ENCODE measurements around the gene NOTCH2. TPM values are rescaled to one million over a fixed set of nuclear protein-coding genes. Genes with fewer than 3 reads are reported as not detected.
"Not testable (repeated sequence)": the region's sequence is repeated elsewhere in the genome, so short reads cannot be mapped to it uniquely, and the experiment has no call there.

The NOTCH2 gene
- total and polyA plus RNA-seq, 2 experiments from 2014 or later, result 42.2 to 85.8 TPM

- Histone ChIP-seq H3K27ac (no peak overlapping the region), H3K36me3 (replicated peaks; ENCODE audit: insufficient read depth, low read depth) (no peaks in the 10 kb centered on the region), H4K20me1 (ENCODE audit: insufficient read depth, poor library complexity, severe bottlenecking) (peaks cover 6% of the 10 kb centered on the region), H2AFZ (no peak overlapping the region), H3K9me3 (ENCODE audit: low read depth) (no peaks in the 10 kb centered on the region), H3K4me3 (no peak overlapping the region), H3K9me2 (replicated peaks; ENCODE audit: insufficient read depth) (no peaks in the 10 kb centered on the region), H3K27me3 (no peaks in the 10 kb centered on the region), H3K4me2 (no peak overlapping the region), H3K79me2 (peaks cover 20% of the 10 kb centered on the region), H3K4me1 (ENCODE audit: insufficient read depth) (no peaks in the 10 kb centered on the region)
- no peak for DNase-seq (ENCODE audit: low spot score)
- TF ChIP-seq EZH2 (IDR thresholded peaks at IDR 0.05; ENCODE audit: borderline replicate concordance) (no peak), EZH2phosphoT487 (IDR thresholded peaks at IDR 0.05; ENCODE audit: low read depth, severe bottlenecking, unreplicated experiment) (no peak), CTCF (IDR thresholded peaks at IDR 0.05; ENCODE audit: poor library complexity) (no peak)
- 93% methylated on average over 5 of the region's 5 CpGs for WGBS (ENCODE audit: low lambda C conversion rate, missing lambda C conversion rate)
Observed at GRCh38 chr1:119981496-119981895, 88.0 kb downstream of the NOTCH2 start.

GRCh38 chr1:119978018-119978505 is 91.4 kb downstream of the NOTCH2 start:
- 93% methylated on average over 4 of the region's 4 CpGs for WGBS (ENCODE audit: low lambda C conversion rate, missing lambda C conversion rate)
- Histone ChIP-seq H3K9me2 (replicated peaks; ENCODE audit: insufficient read depth) (no peaks in the 10 kb centered on the region), H3K27me3 (no peaks in the 10 kb centered on the region), H3K36me3 (replicated peaks; ENCODE audit: insufficient read depth, low read depth) (no peaks in the 10 kb centered on the region), H3K9me3 (ENCODE audit: low read depth) (no peaks in the 10 kb centered on the region), H3K4me2 (no peak overlapping the region), H3K79me2 (peaks cover 12% of the 10 kb centered on the region), H2AFZ (no peak overlapping the region), H3K27ac (no peak overlapping the region), H4K20me1 (ENCODE audit: insufficient read depth, poor library complexity, severe bottlenecking) (peaks cover 6% of the 10 kb centered on the region), H3K4me1 (ENCODE audit: insufficient read depth) (no peaks in the 10 kb centered on the region), H3K4me3 (no peak overlapping the region)
- DNase-seq (ENCODE audit: low spot score), result no peak
- TF ChIP-seq EZH2phosphoT487 (IDR thresholded peaks at IDR 0.05; ENCODE audit: low read depth, severe bottlenecking, unreplicated experiment), result no peak

- WGBS (ENCODE audit: low lambda C conversion rate, missing lambda C conversion rate), result 93% methylated on average over 8 of the region's 8 CpGs
- H3K36me3 ChIP-seq (replicated peaks; ENCODE audit: insufficient read depth, low read depth); H3K9me3 ChIP-seq (ENCODE audit: low read depth); H3K4me2 ChIP-seq; H3K4me1 ChIP-seq (ENCODE audit: insufficient read depth); H3K27ac ChIP-seq; H3K27me3 ChIP-seq; H4K20me1 ChIP-seq (ENCODE audit: insufficient read depth, poor library complexity, severe bottlenecking); H2AFZ ChIP-seq; H3K9me2 ChIP-seq (replicated peaks; ENCODE audit: insufficient read depth); H3K79me2 ChIP-seq; DNase-seq (ENCODE audit: low spot score); H3K4me3 ChIP-seq: not testable (repeated sequence)
Observed at GRCh38 chr1:119977113-119977736, 92.2 kb downstream of the NOTCH2 start.

GRCh38 chr1:119975582-119976254 is 93.7 kb downstream of the NOTCH2 start:
- H3K27ac ChIP-seq; H3K36me3 ChIP-seq (replicated peaks; ENCODE audit: insufficient read depth, low read depth); H3K4me2 ChIP-seq; H3K9me2 ChIP-seq (replicated peaks; ENCODE audit: insufficient read depth); DNase-seq (ENCODE audit: low spot score); H3K79me2 ChIP-seq; H3K4me1 ChIP-seq (ENCODE audit: insufficient read depth); H2AFZ ChIP-seq; H3K4me3 ChIP-seq; H3K9me3 ChIP-seq (ENCODE audit: low read depth); H3K27me3 ChIP-seq; H4K20me1 ChIP-seq (ENCODE audit: insufficient read depth, poor library complexity, severe bottlenecking): not testable (repeated sequence)
- 89% methylated on average over 3 of the region's 5 CpGs for WGBS (ENCODE audit: low lambda C conversion rate, missing lambda C conversion rate)

- H3K79me2 ChIP-seq, result peaks cover 4% of the 10 kb centered on the region
- H3K9me2 ChIP-seq (replicated peaks; ENCODE audit: insufficient read depth), result no peaks in the 10 kb centered on the region
- H3K9me3 ChIP-seq (ENCODE audit: low read depth), result no peaks in the 10 kb centered on the region
- no peak overlapping the region for H3K27ac ChIP-seq
- no peaks in the 10 kb centered on the region for H3K4me1 ChIP-seq (ENCODE audit: insufficient read depth)
- 100% methylated on average over 2 of the region's 2 CpGs for WGBS (ENCODE audit: low lambda C conversion rate, missing lambda C conversion rate)
- H3K4me2 ChIP-seq, result no peak overlapping the region
- no peak overlapping the region for H3K4me3 ChIP-seq
- no peaks in the 10 kb centered on the region for H3K36me3 ChIP-seq (replicated peaks; ENCODE audit: insufficient read depth, low read depth)
- no peak for DNase-seq (ENCODE audit: low spot score)
- no peaks in the 10 kb centered on the region for H3K27me3 ChIP-seq
- TF ChIP-seq EZH2 (IDR thresholded peaks at IDR 0.05; ENCODE audit: borderline replicate concordance) (no peak), EZH2phosphoT487 (IDR thresholded peaks at IDR 0.05; ENCODE audit: low read depth, severe bottlenecking, unreplicated experiment) (no peak), CTCF (IDR thresholded peaks at IDR 0.05; ENCODE audit: poor library complexity) (no peak)
- no peaks in the 10 kb centered on the region for H4K20me1 ChIP-seq (ENCODE audit: insufficient read depth, poor library complexity, severe bottlenecking)
- no peak overlapping the region for H2AFZ ChIP-seq
Observed at GRCh38 chr1:119975006-119975405, 94.5 kb downstream of the NOTCH2 start.

All from hepatocyte (in vitro differentiated cells).